Neural cell (in vitro differentiated cells): ENCODE results near the gene TK2.

ENCODE experiments used
- EZH2 ChIP-seq: fragments of 200-600, 300-800 bp; shearing (Covaris generic), sonication (generic); IDR thresholded peaks from 2 replicates; pipeline ENCODE4 v1.6.1; 2014; ENCODE audit warnings: antibody characterized with exemption, low read length, borderline replicate concordance, mild to moderate bottlenecking; ENCODE audit not compliant: insufficient read depth, poor library complexity, severe bottlenecking
- MXI1 ChIP-seq: fragments of 450-650 bp; conservative IDR thresholded peaks from 2 replicates; pipeline ENCODE4 v1.6.1; 2014; ENCODE audit warnings: antibody characterized with exemption, mild to moderate bottlenecking; ENCODE audit not compliant: poor library complexity, severe bottlenecking
- TF ChIP-seq, protein P1 (sequence below): fragments of 450-650 bp; IDR thresholded peaks from 2 replicates; pipeline ENCODE4 v1.5.1; 2014; ENCODE audit warnings: antibody characterized with exemption, mild to moderate bottlenecking, moderate library complexity; ENCODE audit not compliant: poor library complexity, severe bottlenecking

DNA sequence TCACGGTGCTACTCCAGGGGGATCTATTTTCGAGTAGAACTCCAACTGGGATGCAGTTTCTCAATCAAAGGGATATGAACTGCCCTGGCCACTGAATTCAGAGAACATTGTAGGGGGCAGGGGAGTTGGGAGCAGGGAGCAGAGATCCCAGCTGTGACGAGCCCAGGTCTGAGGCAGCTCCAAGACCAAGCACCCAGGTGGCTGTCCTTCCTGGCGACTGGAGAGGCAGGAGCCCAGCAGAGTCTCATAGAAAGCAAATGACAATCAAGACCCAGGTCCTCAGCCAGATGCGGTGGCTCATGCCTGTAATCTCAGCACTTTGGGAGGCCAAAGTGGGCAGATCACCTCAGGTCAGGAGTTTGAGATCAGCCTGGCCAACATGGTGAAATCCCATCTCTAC lies 60.1 kb downstream of the TK2 start:
- no peak for TF ChIP-seq MXI1
- TF ChIP-seq, protein P1, sequence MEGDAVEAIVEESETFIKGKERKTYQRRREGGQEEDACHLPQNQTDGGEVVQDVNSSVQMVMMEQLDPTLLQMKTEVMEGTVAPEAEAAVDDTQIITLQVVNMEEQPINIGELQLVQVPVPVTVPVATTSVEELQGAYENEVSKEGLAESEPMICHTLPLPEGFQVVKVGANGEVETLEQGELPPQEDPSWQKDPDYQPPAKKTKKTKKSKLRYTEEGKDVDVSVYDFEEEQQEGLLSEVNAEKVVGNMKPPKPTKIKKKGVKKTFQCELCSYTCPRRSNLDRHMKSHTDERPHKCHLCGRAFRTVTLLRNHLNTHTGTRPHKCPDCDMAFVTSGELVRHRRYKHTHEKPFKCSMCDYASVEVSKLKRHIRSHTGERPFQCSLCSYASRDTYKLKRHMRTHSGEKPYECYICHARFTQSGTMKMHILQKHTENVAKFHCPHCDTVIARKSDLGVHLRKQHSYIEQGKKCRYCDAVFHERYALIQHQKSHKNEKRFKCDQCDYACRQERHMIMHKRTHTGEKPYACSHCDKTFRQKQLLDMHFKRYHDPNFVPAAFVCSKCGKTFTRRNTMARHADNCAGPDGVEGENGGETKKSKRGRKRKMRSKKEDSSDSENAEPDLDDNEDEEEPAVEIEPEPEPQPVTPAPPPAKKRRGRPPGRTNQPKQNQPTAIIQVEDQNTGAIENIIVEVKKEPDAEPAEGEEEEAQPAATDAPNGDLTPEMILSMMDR = no peak
- no peak for TF ChIP-seq EZH2
